NT2/D1 (cell line): ENCODE results near the gene BCAT1.
"Not testable (repeated sequence)": the region's sequence is repeated elsewhere in the genome, so short reads cannot be mapped to it uniquely, and the experiment has no call there.

ENCODE experiments used
- SUZ12 ChIP-seq: IDR thresholded peaks from 2 replicates; pipeline ENCODE4 v1.6.1; 2011; ENCODE audit not compliant: insufficient read length, insufficient read depth; ENCODE audit errors: extremely low read depth
- YY1 ChIP-seq: IDR thresholded peaks from 2 replicates; pipeline ENCODE4 v1.6.1; 2011; ENCODE audit not compliant: insufficient read length, insufficient read depth
- ZNF274 ChIP-seq: IDR thresholded peaks from 2 replicates; pipeline ENCODE4 v1.6.1; 2011; ENCODE audit warnings: mild to moderate bottlenecking, low read depth, low read length

GRCh38 chr12:24910192-24910591 lies 38.7 kb downstream of the BCAT1 start:
- TF ChIP-seq YY1, ZNF274, SUZ12: not testable (repeated sequence)
